ENCODE measurements around the gene FAM53A.

- TF ChIP-seq CTCF (IDR thresholded peaks at IDR 0.05) (no peak), POLR2A (IDR thresholded peaks at IDR 0.05) (no peak)
Observed at GRCh38 chr4:1618438-1618837, 65.7 kb downstream of the FAM53A start.
